HG03064 (cell line): Measurements from ENCODE around the gene SYT5.
"Not testable (repeated sequence)": the region's sequence is repeated elsewhere in the genome, so short reads cannot be mapped to it uniquely, and the experiment has no call there.

ENCODE experiments used
- ATAC-seq: cut with Tn5 transposase; IDR thresholded peaks from one replicate; pipeline ENCODE4 v1.9.1; 2021; ENCODE audit warnings: low read depth; ENCODE audit not compliant: unreplicated experiment

Gene SYT5

GRCh38 chr19:55172741-55173140, 7.3 kb downstream of the SYT5 start:
- ATAC-seq = no peak

- not testable (repeated sequence) for ATAC-seq
These were observed 7.8 kb downstream of the SYT5 start for GRCh38 chr19:55172318-55172717.

GRCh38 chr19:55171440-55171839, 8.6 kb downstream of the SYT5 start:
- ATAC-seq = no peak

- no peak for ATAC-seq
These were observed 11.0 kb downstream of the SYT5 start for GRCh38 chr19:55169136-55169535.

- ATAC-seq = peak; percentile 61
These were observed 13.4 kb downstream of the SYT5 start, which contains the start of gene DNAAF3 for GRCh38 chr19:55166530-55167268. Gene DNAAF3 (minus strand): TSS chr19:55166613. CDS start chr19:55166413, 200 bp downstream.

- ATAC-seq = no peak
These were observed 14.0 kb downstream of the SYT5 start for GRCh38 chr19:55165952-55166529.

- ATAC-seq = no peak
These were observed 18.3 kb downstream of the SYT5 start for GRCh38 chr19:55161571-55162322.

- no peak for ATAC-seq
These were observed 19.1 kb downstream of the SYT5 start for GRCh38 chr19:55160986-55161365.

- no peak for ATAC-seq
These were observed 19.7 kb downstream of the SYT5 start for GRCh38 chr19:55160128-55160985.

- no peak for ATAC-seq
These were observed 21.0 kb downstream of the SYT5 start for GRCh38 chr19:55158848-55159749.

GRCh38 chr19:55158423-55158822, 21.7 kb downstream of the SYT5 start:
- ATAC-seq = no peak

- no peak for ATAC-seq
These were observed 22.8 kb downstream of the SYT5 start, which contains the start of gene TNNI3 for GRCh38 chr19:55157064-55157908. Gene TNNI3 (minus strand): TSS chr19:55157732. CDS start chr19:55157589, 143 bp downstream.

GRCh38 chr19:55156202-55157063, 23.7 kb downstream of the SYT5 start:
- ATAC-seq = no peak

GRCh38 chr19:55155784-55156183, 24.3 kb downstream of the SYT5 start:
- ATAC-seq = not testable (repeated sequence)

GRCh38 chr19:55153652-55154264, 26.3 kb downstream of the SYT5 start:
- no peak for ATAC-seq

- ATAC-seq = no peak
These were observed 28.1 kb downstream of the SYT5 start for GRCh38 chr19:55152017-55152416.
